22Rv1 (cell line): Measurements from ENCODE around the gene HIVEP3.

Experiments
- ZFX ChIP-seq: fragments of 450-650 bp; IDR thresholded peaks from 2 replicates; pipeline ENCODE4 v1.6.1; 2017; ENCODE audit warnings: antibody characterized with exemption, borderline replicate concordance
- TF ChIP-seq, protein P1 (sequence below): fragments of 450-650 bp; IDR thresholded peaks from 2 replicates; pipeline ENCODE4 v1.5.1; 2017; ENCODE audit warnings: mild to moderate bottlenecking

DNA sequence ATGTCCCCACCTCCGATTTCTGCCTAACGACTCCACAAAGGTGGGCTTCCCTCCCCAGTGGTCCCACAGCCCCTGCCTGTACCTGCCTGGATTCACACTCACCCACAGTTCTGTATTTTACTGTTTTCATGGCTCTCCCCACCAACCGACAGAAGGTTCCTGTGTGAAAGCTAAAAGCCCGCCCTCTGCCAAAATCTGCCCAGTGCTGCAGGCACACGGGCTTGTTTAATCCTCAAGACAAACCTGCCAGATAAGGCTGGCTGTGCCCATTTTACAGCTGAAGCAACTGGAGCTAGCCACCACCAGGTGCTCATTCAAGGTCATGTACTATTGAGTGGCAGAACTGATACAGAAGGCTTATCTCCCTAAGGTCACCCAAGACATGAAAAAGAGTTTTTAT is 114.5 kb downstream of the HIVEP3 start:
- TF ChIP-seq, protein P1, sequence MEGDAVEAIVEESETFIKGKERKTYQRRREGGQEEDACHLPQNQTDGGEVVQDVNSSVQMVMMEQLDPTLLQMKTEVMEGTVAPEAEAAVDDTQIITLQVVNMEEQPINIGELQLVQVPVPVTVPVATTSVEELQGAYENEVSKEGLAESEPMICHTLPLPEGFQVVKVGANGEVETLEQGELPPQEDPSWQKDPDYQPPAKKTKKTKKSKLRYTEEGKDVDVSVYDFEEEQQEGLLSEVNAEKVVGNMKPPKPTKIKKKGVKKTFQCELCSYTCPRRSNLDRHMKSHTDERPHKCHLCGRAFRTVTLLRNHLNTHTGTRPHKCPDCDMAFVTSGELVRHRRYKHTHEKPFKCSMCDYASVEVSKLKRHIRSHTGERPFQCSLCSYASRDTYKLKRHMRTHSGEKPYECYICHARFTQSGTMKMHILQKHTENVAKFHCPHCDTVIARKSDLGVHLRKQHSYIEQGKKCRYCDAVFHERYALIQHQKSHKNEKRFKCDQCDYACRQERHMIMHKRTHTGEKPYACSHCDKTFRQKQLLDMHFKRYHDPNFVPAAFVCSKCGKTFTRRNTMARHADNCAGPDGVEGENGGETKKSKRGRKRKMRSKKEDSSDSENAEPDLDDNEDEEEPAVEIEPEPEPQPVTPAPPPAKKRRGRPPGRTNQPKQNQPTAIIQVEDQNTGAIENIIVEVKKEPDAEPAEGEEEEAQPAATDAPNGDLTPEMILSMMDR = no peak
- TF ChIP-seq ZFX = no peak
